Epithelial cell of prostate (primary cell): ENCODE results near the gene MUC5AC.
"Not testable (repeated sequence)": the region's sequence is repeated elsewhere in the genome, so short reads cannot be mapped to it uniquely, and the experiment has no call there.

Experiments used
- DNase-seq: peaks from one replicate; pipeline ENCODE4 v3.0.0-alpha.2; 2011; ENCODE audit warnings: low read depth, low spot score
- H3K27ac ChIP-seq: fragments of 450-650 bp; 2 replicates; pipeline ENCODE4 v1.5.1; 2017; ENCODE audit warnings: mild to moderate bottlenecking

The MUC5AC gene

GRCh38 chr11:1140642-1141490 is 16.9 kb upstream of the MUC5AC start:
- DNase-seq: no peak
- no peak overlapping the region for H3K27ac ChIP-seq

DNA sequence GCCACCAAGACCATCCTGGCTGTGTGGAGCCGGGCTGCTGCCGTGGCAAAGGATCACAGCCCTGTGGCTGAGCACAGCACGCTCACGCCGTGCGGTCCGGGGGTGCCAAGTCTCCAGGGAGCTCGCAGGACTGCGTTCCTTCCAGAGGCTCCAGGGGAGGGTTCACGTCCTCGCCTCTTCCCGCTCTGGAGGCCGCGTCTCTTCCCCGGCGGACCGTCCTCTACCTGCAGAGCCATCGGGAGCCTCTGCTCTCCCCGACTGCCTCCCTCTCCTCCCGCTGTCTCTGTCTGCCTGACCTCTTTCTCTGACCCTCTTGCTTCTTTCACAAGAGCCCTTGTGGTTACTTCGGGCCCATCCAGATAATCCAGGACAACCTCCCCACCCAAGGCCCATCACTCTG is 11.4 kb upstream of the MUC5AC start:
- H3K27ac ChIP-seq: no peak overlapping the region
- no peak for DNase-seq

DNA sequence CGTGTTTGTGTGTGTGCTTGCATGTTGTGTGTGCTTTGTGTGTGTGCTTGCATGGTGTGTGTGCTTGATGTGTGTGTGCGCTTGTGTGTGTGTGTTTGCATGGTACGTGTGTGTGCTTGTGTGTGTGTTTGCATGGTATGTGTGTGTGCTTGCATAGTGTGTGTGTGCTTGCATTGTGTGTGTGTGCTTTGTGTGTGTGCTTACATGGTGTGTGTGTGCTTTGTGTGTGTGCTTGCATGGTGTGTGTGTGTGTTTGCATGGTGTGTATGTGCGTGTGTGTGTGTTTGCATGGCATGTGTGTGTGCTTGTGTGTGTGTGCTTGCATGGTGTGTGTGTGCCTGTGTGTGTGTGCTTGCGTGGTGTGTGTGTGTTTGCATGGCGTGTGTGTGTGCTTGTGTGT is 10.0 kb upstream of the MUC5AC start:
- no peak overlapping the region for H3K27ac ChIP-seq
- DNase-seq: no peak

- no peak overlapping the region for H3K27ac ChIP-seq
- DNase-seq: no peak
Measured at GRCh38 chr11:1148752-1149180, 9.0 kb upstream of the MUC5AC start.

- H3K27ac ChIP-seq: no peak overlapping the region
- no peak for DNase-seq
Measured at GRCh38 chr11:1149545-1149944, 8.2 kb upstream of the MUC5AC start.

- DNase-seq: no peak
- H3K27ac ChIP-seq: no peak overlapping the region
Measured at GRCh38 chr11:1150116-1150515, 7.6 kb upstream of the MUC5AC start.

DNA sequence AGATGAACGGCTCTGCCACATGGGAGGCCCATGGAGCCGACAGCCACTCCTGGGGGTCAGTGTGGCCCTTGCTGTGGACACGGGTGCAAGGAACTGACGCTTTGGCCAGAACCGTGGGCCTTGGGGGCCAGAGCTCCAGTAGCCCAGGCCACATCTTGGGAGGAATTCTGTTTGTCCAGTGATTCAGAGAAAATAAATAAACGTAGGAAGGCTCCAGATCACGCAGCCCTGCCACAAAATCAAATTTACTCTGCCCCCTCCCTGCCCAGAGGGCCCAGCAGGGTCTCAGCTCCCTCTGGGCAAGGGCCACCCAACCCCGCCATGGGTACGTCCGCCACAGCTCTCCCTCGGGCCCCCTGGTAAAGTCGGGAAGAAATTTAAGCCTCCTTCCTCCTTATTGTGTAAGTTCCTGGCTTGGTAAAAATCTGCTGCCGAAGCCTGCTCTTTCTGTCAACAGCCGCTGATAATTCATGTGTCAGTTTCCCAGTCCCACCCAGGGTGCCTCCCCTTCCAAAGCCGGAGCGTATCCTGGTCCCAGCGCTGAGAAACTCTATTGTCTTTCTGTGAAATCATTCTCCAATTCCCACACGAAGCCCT is 6.9 kb upstream of the MUC5AC start:
- DNase-seq: no peak
- no peak overlapping the region for H3K27ac ChIP-seq

DNA sequence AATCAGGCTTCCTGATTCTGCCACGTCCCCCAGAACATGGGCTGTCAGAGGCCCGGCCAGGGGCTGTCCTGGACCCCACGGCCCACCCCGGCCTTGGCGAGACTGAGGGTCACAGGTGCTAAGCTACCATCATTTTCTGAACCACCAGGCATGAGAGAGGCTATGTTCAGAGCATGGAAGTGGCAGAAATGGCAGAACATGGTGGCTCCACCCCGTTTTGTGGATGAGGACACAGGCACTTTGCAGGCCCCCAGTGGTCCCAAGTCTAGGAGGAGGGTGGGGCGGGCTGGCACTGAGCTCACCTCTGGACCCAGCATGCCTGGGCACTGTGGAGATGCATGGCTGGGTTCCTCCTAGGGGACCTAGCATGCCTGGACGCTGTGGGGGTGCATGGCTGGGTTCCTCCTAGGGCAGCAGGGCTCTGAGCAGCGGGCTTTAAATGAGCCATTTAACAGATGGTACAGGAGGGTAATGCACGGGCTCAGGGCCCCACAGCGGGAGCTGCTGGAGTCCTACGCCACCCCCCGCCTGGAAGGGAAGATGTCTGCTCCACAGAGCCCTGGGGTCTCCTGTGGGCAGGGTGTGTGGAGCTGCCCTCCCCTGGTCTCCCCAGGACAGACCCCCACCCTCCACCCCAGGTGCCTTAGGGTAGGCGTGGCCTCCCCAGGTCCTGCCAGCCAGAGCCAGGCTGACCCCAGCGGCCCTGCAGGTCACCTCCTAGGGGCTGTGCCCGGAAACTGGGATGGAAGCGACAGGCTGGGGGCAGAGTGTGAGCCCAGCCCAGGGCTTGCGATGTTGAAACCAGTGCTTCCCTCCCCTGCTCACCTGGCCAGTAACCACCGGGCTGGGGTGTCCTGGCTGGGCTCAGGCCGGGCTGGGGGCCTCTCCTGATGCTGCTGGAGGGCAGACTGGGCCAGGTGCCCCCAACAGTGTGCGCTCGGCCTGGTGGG is 6.1 kb upstream of the MUC5AC start:
- H3K27ac ChIP-seq: no peak overlapping the region
- no peak for DNase-seq

- H3K27ac ChIP-seq: no peak overlapping the region
- no peak for DNase-seq
Measured at GRCh38 chr11:1152316-1153104, 5.2 kb upstream of the MUC5AC start.

GRCh38 chr11:1153105-1153950 is 4.4 kb upstream of the MUC5AC start:
- DNase-seq: no peak
- H3K27ac ChIP-seq: no peak overlapping the region

- DNase-seq: no peak
- H3K27ac ChIP-seq: no peak overlapping the region
Measured at GRCh38 chr11:1153951-1154493, 3.7 kb upstream of the MUC5AC start.

DNA sequence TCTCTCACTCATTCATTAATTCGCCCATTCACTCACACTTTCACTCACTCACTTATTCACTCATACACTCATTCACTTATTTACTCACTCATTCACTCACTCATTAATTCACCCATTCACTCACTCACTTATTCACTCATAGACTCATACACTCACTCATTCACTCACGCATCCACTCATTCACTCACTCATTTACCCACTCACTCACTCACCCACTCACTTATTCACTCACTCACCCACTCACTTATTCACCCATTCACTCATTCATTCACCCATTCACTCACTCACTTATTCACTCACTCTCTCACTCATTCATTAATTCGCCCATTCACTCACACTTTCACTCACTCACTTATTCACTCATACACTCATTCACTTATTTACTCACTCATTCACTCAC is 3.1 kb upstream of the MUC5AC start:
- DNase-seq, H3K27ac ChIP-seq: not testable (repeated sequence)

DNA sequence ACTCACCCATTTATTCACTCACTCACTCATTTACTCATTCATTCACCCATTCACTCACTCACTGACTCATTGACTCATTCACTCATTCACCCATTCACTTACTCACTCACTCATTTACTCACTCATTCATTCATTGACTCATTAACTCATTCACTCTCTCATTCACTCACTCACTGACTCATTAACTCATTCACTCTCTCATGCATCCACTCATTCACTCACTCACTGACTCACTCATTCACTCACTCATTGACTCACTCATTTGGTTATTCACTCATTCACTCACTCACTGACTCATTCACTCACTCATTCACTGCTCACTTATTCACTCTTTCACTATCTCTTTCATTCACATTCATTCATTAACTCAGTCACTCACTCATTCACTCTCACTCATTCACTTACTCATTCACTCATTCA is 2.5 kb upstream of the MUC5AC start:
- no peak for DNase-seq
- no peak overlapping the region for H3K27ac ChIP-seq

- no peak for DNase-seq
Measured at GRCh38 chr11:1156506-1157340, 1.0 kb upstream of the MUC5AC start.

GRCh38 chr11:1157341-1157644 is 460 bp upstream of the MUC5AC start:
- no peak for DNase-seq
- H3K27ac ChIP-seq: no peak overlapping the region

More at GRCh38 chr11:1156506-1157340, 1.0 kb upstream of the MUC5AC start:
- H3K27ac ChIP-seq: no peak overlapping the region

- no peak overlapping the region for H3K27ac ChIP-seq
- DNase-seq: no peak
Measured at GRCh38 chr11:1158681-1159487, 1.1 kb downstream of the MUC5AC start.

DNA sequence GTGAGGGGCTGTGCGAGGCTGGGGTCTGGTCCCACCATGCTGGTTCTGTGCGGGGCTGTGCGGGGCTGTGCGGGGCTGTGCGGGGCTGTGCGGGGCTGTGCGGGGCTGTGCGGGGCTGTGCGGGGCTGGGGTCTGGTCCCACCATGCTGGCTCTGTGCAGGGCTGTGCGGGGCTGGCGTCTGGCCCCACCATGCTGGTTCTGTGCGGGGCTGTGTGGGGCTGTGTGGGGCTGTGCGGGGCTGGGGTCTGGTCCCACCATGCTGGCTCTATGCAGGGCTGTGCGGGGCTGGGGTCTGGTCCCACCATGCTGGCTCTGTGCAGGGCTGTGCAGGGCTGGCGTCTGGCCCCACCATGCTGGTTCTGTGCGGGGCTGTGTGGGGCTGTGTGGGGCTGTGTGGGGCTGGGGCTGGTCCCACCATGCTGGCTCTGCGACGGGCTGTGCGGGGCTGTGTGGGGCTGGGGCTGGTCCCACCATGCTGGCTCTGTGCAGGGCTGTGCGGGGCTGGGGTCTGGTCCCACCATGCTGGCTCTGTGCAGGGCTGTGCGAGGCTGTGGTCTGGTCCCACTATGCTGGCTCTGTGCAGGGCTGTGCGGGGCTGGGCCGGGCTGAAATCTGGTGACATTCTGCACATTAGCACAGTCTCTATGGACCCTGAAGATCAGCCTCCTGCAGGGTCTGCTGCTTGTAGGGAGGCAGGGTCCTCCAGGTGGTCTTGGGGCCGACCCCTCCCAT is 1.9 kb downstream of the MUC5AC start:
- not testable (repeated sequence) for DNase-seq, H3K27ac ChIP-seq
